Stimulated activated CD8-positive, alpha-beta memory T cell treated with anti-CD3 and anti-CD28 coated beads, Interleukin-15, amount 100 ng/mL, for 1 hour (primary cell): ENCODE data around the gene CCDC157.

Experiments used
- DNase-seq: peaks from one replicate; pipeline ENCODE4 v3.0.0-alpha.2; 2020; ENCODE audit warnings: low read depth

The CCDC157 gene

DNA sequence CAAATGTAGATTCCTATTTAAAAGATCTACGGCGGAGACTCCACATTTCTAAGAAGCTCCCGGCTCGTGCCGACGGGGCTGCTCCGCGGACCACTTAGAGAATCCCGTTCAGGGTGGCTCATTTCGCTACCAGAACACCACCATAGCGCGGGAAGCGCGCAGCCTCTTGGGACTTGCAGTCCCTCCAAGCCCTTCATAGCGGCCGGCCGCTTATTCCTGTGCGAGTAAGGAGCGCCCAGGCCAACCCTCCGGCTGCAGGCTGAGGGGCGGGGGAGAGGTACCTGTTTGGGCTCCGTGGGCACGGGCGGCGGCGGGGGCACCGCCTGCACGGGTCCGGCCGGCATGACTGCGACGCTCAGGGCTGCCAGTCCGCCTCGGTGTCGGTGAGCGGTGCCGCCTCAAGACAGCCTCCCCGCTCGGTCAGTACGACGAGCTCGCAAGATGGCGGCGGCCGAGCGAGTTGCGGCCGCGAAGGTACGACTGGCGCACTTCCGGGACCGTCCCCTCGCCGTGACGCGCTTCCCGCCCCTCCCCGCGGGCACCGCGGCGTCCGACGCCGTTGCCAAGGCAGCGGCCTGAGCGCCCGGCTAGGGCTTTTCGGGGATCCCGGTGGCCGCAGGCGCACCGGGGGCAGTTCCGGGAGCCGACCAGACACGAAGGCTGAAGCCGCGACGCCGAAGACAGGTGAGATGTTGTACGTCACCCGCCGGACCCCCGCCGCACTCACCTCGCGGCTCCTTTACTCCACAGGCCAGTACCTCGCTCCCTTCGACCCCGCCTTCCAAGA, at the start of gene CCDC157, which contains the start of gene SF3A1:
Gene CCDC157 (plus strand): TSS at position 559 of the 787 bp plus-strand sequence. CDS start 8,994 bp downstream, outside the sequence.
Gene SF3A1 (minus strand): TSS at position 446 of the 787 bp plus-strand sequence. CDS start 102 bp downstream, at position 344.
- peak; percentile 67 for DNase-seq

- no peak for DNase-seq
These were observed 49.7 kb upstream of the CCDC157 start for GRCh38 chr22:30307041-30307574.

- DNase-seq = no peak
These were observed 48.7 kb upstream of the CCDC157 start for GRCh38 chr22:30308093-30308492.

DNA sequence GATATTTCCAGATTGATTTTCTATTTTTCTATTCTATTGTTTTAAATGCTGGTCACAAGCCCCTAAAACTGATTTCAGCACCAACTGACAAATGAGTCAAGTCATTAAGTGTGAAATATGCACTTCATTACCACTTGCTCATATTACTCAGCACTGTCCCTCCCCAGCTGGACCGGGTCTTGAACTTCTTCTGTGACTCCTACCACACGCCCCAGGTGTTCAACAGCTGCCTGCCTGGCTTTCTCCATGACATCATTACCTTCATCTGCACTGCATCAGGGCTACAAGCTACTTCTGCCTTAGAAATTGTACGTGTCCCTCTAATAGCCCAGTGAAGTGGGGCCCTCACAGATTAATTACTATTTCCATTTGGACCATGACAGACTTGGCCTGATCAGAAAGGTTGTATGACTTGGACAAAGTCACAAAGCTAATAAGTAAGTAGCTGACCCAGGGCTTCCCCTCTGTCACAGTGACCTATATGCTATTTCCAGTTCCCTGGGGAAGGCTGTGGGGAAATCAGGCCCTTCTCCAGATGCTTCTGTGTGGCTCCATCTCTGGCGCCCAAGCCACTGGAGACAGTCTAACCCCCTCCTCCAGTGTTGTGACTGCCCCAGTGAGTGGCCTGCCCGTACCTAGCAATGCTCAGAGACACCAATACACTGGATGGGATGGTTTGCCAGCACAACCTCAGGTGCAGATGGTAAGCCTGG, 48.1 kb upstream of the CCDC157 start:
- DNase-seq = no peak

- DNase-seq = no peak
These were observed 46.7 kb upstream of the CCDC157 start for GRCh38 chr22:30309951-30310741.

DNA sequence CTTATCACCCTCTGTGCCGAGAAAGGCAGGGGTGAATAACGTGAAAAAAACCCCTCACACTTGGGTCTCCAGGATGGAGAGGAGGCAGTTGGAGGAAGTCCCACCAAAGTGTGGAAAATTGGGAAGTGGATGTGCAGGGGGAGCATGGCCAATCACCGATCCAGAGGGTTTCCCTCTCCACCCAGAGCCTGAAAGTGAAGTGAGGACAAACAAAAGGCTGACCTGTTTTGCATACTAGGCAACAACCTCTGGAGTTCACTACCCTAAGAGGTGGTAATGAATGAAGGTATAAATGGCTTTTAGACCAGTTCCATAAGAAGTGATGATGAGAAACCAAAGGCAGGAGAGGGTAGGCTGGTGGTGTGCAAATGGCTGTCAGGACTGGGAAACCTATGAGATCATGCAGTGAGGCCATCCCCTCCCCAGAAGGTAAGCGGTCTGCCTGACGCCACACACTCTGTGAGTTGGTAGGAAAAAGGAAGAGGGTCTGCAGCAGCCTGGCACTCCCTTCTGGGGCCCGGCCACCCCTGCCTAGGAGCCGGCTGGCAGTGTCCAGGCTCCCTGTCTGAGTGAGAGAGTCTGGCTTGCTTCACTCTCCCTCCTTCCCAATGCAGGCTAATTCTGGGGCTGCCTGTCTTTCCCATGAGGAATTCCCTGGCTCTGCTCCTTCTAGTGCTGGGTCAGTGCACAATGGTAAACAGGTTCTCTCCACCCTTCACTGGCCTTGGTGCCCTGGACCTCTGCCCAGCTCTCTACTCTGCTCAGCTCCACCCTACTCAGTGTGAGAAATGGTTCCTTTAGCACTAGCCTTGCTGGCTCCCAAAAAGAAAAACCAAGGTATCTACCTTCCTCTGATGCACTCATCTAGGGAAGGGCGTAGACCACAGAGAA, 45.7 kb upstream of the CCDC157 start:
- DNase-seq = no peak

- no peak for DNase-seq
These were observed 44.8 kb upstream of the CCDC157 start for GRCh38 chr22:30312053-30312452.

GRCh38 chr22:30313527-30314363, 43.1 kb upstream of the CCDC157 start:
- no peak for DNase-seq

- DNase-seq = no peak
These were observed 41.9 kb upstream of the CCDC157 start for GRCh38 chr22:30314915-30315314.

DNA sequence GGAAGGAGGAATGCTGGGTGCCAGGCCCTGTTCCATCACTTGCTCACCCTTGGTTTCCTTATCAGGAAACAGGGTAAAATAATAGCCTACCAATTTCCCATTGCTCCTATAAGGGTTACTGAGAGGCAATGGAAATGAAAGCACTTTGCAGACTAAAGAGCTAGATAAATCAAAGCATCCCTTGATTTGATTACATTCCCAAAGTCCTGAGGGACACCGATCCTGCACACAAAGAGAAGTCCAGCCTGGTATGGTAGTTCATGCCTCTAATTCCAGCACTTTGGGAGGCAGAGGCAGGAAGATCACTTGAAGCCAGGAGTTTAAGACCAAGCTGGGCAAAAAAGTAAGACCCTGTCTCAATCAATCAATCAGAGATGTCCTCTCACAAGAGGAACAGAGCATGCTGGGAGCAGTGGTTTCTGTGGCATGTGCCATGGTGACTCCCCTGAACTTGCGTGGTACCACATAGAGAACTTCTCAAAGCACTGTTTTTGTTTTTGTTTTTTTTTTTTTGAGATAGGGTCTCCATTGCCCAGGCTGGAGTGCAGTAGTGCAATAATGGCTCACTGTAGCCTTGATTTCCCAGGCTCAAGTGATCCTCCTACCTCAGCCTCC, 40.7 kb upstream of the CCDC157 start:
- DNase-seq = no peak

- no peak for DNase-seq
These were observed 39.0 kb upstream of the CCDC157 start for GRCh38 chr22:30317778-30318177.

DNA sequence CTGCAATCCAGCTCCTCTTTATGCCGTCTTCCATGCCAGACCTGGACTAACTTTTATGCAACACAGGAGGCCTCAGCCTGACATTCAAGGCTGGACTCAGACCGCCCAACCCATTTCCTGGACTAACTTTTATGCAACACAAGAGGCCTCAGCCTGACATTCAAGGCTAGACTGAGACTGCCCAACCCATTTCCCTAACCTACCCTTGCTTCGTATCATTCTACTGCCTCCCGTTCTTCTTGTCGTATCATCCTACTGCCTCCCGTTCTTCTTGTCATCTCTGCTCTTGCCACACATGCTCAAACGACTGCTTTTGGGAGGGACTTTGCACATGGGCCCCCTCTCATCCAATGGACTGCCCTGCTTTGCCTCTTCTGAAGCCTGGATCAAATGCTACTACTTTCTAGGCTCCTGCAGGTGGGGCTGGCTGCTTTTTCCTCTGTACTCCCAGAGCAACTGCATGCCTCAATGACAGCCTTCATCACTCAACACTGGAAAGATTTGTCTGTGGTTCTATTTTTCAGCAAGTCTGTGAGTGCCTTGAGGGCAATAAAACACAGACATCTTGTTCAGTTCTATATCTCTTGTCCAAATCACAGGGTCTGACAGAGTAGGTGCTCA, 37.9 kb upstream of the CCDC157 start:
- DNase-seq = no peak

DNA sequence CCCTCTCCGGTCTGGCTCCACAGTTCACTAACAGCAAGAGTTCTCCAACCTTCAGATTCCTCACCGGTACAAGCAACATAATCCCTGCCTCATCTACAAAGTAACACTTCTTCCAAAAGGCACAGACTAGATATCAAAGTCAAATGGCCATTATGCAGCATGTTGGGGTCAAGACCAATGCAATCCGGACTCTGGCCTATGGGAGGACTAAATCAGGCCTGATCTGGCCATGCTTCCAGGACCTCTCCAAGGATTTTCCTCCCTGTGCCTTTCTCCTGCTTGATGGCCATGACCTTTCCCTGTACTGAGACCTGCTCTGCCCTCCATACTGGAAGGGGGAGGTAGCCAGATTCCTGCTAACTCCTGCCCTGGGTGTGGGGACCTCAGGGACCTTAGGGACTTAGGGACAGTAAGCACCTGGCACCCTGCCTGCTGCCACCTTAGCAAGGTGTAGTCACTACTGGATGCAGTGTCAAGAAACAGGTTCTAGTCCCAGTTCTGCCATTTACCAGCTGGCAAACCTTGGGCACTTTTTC, 36.7 kb upstream of the CCDC157 start:
- DNase-seq = no peak

DNA sequence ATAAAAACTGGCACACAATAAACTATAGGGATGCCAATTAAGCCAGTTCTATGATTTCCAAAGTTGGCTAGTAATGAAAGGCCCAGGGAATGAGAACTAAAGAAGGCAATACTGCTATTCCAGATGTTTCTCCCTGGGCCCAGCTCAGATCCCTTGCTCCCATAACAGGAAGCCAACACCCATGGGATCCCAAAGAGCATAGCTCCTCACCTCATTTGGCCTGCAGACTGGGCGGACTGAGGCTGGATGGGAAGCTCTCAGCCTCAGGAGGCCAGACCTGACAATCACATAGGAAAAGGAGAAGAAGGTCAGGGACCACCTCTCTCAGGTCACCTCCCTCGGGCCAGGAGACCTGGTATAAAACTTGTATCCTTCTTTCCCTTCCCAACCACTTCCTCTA, 35.3 kb upstream of the CCDC157 start:
- no peak for DNase-seq

GRCh38 chr22:30323246-30323645, 33.6 kb upstream of the CCDC157 start:
- no peak for DNase-seq

DNA sequence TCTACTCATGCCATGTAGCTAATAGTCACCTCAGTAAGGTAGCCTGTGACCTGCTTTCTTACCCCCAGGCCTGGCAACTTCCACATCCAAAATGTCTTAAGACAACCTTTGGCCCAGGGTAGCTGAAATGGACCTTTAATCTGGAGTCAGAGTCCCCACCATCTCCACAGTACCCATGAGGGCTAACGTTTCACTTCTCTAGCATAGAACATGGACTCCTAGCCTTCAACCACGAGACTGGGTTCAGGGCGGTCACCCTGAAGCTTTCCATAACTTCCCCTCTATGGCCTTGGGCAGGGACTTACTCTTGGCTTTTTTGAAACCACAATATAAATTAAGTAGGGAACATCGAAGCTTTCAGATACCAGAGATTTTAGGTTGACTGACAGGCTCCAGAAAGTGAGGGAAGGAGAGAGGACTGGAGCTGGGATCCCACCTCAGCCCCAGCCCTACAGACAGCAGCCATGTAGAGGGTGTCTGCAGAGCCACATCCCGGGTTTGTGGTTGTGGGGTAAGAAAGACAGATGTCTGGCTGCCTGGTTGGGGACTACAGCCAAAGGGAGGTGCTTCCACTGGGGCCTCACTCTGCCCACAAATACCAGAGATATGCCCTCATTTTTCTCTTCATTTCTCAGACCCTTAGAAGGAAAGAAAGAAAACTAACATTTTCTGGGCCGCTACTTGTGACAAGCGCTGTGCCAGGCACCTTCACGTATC, 32.6 kb upstream of the CCDC157 start:
- DNase-seq = no peak

GRCh38 chr22:30325065-30325720, 31.6 kb upstream of the CCDC157 start:
- no peak for DNase-seq

DNA sequence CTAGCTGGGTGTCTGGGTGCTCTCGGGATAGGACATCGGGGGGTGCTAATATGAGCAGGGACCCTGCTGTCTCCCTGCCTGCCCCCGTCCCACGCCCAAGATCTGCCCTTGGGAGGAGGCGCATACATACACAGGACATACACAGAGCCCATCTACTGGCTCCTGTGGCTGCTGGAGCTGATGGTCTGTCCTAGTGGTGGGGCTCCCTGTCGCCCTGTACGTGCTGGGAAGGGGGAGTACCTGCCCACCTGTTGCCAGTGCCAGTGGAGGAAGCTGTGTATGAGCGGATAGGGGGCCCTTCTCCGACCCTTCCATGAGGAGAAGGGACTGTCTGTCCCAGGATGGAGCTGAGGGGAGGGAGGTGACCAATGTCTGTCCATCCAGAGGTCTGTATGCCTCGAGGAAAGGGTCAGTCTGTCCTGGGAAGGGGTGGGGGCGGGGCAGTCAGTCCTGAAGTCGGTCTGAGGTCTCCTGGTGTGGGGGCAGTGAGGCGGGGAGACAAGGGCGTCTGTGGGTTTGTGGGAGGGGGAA, 31.0 kb upstream of the CCDC157 start:
- DNase-seq = no peak
